ENCODE results near the gene GCK.

Gene GCK

DNA sequence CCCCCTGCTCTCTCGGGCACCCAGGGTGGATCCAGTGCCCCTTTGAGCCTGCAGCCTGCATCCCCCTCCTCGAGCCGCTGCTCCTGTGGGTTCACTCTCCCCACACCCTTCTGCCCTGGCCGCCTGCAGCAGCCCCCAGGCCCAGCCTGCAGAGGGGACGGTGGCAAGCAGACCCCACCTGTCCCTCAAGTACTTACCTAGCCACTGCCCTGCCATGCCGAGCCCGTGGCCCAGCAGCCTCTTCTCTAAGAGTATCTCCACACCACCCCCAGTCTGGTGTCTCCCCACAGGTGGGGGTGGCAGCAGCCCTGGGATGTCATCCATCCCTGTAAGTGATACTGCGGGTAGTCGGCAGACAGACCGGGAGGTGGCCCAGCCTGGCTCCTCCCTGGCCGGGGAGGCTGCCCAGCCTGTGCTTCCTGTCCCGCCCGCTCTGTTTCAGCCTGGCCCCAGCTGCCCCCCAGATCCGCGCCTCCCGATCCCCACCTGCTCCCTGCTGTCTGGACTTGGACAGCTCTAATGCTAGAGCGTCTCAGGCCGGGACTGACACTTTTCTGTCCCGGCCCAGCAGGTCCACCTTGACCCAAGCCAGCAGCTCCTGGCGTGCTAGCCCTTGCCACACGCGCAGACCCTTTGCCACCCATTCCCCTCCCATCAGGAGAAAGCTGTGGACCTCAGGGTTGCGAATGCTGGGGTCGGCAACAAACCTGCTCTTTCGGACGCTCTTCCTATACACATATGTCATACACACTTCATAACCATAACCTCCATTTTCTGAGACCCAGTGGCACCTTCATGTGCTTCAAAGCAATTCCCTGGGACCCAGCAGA is 36.5 kb upstream of the GCK start:
- TF ChIP-seq TCF12 (IDR thresholded peaks at IDR 0.05; ENCODE audit: low read depth) (no peak), CEBPB (IDR thresholded peaks at IDR 0.05) (no peak)
- TF ChIP-seq, protein P1, sequence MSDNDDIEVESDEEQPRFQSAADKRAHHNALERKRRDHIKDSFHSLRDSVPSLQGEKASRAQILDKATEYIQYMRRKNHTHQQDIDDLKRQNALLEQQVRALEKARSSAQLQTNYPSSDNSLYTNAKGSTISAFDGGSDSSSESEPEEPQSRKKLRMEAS (IDR thresholded peaks at IDR 0.05) = no peak

DNA sequence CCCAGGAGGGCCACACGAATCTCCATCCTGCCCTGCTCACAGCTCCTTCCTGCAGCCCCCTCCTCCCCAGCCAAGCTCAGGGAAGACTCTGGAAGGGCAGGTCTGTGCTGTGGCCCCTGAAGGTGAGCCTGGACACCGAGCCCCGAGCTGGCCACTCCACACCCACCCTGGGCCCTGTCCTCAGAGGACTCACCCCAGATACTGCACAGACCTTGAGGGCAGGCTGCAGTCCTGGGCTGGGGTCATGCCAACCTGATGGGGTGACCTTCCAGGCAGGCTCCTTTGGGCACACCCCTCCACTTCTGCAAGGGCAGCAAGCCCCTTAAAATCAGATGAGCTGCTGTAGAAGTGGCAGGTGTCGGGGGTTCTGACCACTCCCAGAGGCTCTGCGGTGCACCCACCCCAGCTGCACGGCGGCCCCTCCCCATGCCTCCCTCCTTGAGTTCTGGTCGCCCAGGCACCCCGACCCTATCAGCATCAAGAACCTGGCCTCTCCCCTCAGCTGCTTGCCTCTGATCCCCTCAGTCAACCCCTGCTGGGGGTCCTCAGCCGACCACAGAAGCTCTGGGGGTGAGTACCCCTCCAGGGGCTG is 35.8 kb upstream of the GCK start:
- TF ChIP-seq, protein P2, sequence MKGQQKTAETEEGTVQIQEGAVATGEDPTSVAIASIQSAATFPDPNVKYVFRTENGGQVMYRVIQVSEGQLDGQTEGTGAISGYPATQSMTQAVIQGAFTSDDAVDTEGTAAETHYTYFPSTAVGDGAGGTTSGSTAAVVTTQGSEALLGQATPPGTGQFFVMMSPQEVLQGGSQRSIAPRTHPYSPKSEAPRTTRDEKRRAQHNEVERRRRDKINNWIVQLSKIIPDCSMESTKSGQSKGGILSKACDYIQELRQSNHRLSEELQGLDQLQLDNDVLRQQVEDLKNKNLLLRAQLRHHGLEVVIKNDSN (IDR thresholded peaks at IDR 0.05) = no peak

DNA sequence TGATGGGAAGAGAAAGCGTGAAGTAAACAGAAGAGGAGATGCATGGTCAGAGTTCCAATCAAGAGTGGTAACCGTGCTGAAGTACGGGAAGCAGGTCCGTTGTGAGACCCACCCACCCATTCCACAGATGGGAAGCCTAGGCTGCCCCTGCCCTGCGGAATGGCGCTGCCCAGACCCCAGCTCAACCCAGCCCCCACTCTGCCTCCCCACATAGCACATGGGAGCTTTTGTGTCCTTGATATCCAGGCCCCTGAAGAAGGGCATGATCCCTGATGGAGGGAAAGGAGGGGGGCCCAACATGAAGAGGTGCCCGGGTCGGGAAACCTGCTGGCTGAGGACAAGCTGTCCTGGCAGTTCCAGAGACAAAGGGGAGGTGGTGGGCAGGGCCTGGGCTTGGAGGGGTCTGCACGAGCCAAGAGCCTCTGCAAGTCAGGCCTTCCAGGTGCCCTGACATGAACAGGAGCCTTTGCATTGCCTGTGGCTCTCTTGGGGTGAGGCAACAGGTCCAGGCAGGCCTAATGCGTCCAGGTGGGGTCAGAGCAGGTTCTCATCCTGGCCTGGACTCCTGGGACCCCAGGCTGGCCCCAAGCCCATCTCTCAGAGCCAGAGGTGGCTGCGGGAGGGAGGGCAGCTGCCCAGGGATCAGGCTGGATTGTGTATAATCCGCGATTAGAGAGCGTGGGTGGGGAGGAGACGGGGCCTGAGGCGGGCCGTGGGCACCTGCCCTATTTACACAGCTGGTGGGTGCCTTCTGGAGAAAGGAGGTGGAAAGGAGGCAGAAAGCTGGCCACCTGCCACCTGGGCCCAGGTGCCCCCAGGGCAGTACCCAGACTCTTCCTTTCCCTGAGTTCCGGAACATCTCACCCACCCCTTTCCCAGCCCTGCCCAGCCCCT is 35.1 kb upstream of the GCK start:
- no peak for TF ChIP-seq TCF12 (IDR thresholded peaks at IDR 0.05; ENCODE audit: low read depth)
- no peak for TF ChIP-seq CREB1 (IDR thresholded peaks at IDR 0.05; ENCODE audit: low read depth)
- TF ChIP-seq FOXM1 (IDR thresholded peaks at IDR 0.05; ENCODE audit: borderline replicate concordance, low read depth) = no peak
- TF ChIP-seq, protein P3, sequence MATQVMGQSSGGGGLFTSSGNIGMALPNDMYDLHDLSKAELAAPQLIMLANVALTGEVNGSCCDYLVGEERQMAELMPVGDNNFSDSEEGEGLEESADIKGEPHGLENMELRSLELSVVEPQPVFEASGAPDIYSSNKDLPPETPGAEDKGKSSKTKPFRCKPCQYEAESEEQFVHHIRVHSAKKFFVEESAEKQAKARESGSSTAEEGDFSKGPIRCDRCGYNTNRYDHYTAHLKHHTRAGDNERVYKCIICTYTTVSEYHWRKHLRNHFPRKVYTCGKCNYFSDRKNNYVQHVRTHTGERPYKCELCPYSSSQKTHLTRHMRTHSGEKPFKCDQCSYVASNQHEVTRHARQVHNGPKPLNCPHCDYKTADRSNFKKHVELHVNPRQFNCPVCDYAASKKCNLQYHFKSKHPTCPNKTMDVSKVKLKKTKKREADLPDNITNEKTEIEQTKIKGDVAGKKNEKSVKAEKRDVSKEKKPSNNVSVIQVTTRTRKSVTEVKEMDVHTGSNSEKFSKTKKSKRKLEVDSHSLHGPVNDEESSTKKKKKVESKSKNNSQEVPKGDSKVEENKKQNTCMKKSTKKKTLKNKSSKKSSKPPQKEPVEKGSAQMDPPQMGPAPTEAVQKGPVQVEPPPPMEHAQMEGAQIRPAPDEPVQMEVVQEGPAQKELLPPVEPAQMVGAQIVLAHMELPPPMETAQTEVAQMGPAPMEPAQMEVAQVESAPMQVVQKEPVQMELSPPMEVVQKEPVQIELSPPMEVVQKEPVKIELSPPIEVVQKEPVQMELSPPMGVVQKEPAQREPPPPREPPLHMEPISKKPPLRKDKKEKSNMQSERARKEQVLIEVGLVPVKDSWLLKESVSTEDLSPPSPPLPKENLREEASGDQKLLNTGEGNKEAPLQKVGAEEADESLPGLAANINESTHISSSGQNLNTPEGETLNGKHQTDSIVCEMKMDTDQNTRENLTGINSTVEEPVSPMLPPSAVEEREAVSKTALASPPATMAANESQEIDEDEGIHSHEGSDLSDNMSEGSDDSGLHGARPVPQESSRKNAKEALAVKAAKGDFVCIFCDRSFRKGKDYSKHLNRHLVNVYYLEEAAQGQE (IDR thresholded peaks at IDR 0.05; ENCODE audit: low read depth) = no peak

DNA sequence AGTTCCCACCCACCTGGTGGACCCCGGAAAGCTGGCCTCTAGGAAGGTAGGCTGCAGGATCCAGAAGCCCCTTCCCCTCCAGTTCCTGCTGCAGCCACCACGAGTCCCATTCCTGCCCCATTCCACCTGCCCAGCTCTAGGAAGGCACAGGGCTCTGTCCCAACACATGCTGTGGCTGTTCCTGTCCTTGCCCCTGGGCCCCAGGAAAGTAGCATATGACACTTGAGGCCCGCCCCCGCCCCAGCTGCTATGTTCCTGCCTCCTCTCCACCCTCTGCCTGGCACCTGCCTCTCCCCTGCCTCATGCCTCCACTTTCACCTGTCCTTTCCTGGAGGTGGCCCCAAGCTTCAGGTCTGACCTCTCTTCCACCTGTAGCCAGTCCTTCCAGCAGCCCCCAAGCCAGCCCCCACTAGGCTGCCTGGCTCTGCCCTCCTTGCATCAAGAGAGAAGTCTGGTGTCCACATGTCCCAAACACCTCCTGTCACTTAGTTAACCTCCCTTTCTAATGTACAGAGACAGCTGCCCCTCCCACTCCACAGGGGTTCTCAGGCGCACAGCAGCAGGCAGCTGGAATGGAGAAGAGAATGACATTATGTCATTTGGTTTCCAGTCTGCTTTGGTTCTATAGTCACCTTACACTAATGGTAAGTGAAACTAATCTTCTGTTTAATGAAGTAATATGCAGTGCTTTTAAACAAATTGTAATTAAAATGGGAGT is 34.3 kb upstream of the GCK start:
- TF ChIP-seq YY1 (IDR thresholded peaks at IDR 0.05; ENCODE audit: low read depth) (no peak), RAD21 (IDR thresholded peaks at IDR 0.05; ENCODE audit: low read depth) (no peak), FOXM1 (IDR thresholded peaks at IDR 0.05; ENCODE audit: borderline replicate concordance, low read depth) (no peak), TCF12 (IDR thresholded peaks at IDR 0.05; ENCODE audit: low read depth) (no peak), EP300 (IDR thresholded peaks at IDR 0.05; ENCODE audit: borderline replicate concordance) (no peak), CREB1 (IDR thresholded peaks at IDR 0.05; ENCODE audit: low read depth) (no peak), TEAD4 (IDR thresholded peaks at IDR 0.05) (no peak), EGR1 (IDR thresholded peaks at IDR 0.05) (no peak), NFIC (IDR thresholded peaks at IDR 0.05) (no peak), TAF1 (IDR thresholded peaks at IDR 0.05; ENCODE audit: low read depth) (no peak)
- TF ChIP-seq, protein P1 (IDR thresholded peaks at IDR 0.05) = no peak

DNA sequence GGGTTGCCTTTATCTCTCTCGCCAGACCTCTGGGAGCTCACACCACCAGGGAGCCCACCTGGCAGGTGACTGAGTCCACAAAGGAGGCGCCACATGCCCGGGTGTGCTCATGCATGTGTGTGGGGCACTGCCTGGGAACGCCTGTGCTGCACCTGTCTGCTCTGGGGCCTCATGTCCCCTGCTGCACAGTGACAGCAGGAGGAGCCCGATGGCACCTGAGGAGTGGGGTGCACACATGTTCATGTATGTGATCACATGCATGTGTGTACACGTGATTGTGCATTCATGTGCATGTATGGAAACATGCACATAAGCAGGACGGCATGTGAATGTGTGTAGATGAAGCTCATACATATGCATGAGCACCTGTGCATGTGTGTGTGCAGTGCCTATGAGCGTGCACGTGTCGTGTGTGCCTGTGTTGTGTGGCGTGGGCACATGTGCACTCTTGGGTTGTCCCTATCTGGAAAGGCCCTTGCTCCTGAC is 33.6 kb upstream of the GCK start:
- TF ChIP-seq, protein P1 (IDR thresholded peaks at IDR 0.05) = no peak
- TF ChIP-seq NFIC (IDR thresholded peaks at IDR 0.05) (no peak), EGR1 (IDR thresholded peaks at IDR 0.05) (no peak), TEAD4 (IDR thresholded peaks at IDR 0.05) (no peak), FOXM1 (IDR thresholded peaks at IDR 0.05; ENCODE audit: borderline replicate concordance, low read depth) (no peak), TAF1 (IDR thresholded peaks at IDR 0.05; ENCODE audit: low read depth) (no peak), TCF12 (IDR thresholded peaks at IDR 0.05; ENCODE audit: low read depth) (no peak), RAD21 (IDR thresholded peaks at IDR 0.05; ENCODE audit: low read depth) (no peak), CEBPB (IDR thresholded peaks at IDR 0.05) (no peak)
- TF ChIP-seq, protein P2 (IDR thresholded peaks at IDR 0.05) = no peak
- TF ChIP-seq, protein P3 (IDR thresholded peaks at IDR 0.05; ENCODE audit: low read depth) = no peak
